NCI-H460 (cell line): Measurements from ENCODE around the gene NLGN2. TPM values are rescaled to one million over a fixed set of nuclear protein-coding genes. Genes with fewer than 3 reads are reported as not detected.

ENCODE experiments used
- DNase-seq: peaks from one replicate; pipeline ENCODE4 v3.0.0-alpha.2; 2016; ENCODE audit warnings: low read depth; ENCODE audit errors: extremely low read depth
- total RNA-seq: library from RNA; depleted of rRNA; stranded (reverse); fragments of >200 nt; shearing (Covaris generic); gene quantifications from 2 replicates; pipeline ENCODE4 v1.2.3, GENCODE V29; 2014

NLGN2 gene
- total RNA-seq, 1 experiment from 2014 or later, result 6.2 TPM

DNA sequence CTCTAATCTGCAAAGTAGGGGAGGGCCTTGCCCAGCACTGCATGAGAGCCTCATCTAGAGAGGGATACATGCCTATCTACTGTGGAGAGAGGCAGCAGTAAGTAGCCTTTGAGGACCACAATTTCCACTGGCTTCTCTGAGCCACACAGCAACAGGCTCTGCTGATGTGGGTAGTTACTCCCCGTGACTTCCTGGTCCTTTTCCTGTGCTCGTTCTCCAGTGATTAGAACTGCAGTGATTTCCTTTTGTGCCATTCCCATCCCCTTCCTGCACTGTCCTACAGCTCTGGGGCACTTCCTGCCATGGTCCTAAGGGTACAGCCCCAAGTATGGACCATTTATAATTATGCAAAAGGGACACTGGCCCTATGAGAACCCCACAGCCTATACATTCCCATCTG is 16.3 kb upstream of the NLGN2 start:
- DNase-seq, result no peak

DNA sequence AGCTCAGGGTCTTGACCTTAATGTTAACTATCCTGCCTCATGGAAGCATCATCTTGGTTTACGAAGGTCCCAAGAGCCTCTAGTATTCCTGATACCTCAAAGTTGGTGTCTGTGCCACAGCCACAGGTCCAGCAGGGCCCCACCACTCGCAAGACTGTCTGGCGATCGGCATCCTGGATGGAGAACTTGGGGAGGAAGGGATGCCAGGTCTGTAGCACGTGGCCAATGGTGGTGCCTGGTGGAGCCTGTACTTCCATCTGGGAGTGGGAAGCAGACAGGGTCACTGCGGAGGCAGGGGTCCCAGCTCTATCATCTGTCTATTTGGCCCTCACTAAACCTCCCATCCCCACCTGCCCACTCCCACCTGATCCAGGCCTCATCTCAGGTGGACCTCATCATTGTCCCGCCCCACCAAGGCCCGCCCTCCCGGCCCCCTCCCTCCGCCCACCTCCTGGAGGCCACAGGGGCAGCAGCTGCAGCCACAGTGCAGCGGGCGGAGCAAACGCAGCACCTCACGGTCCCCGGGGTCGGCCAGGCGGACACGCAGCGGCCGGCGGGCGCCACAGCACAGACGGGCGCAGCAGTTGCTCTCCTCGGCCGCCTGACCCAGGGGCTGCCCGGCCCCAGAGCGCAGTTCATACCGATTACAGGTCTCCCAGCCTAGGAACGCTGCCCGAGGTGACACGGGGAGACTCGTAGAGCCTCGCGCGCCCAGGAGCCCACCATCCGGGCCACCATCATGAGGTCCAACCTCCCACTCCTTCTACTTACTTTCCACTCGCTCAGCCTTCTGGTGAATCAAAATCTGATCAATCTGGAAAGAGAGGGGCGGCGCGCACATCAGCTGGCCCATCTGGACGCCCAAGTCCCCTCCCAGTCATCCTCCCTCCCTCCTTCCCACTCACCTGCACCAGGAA is 14.7 kb upstream of the NLGN2 start:
- DNase-seq, result no peak

DNA sequence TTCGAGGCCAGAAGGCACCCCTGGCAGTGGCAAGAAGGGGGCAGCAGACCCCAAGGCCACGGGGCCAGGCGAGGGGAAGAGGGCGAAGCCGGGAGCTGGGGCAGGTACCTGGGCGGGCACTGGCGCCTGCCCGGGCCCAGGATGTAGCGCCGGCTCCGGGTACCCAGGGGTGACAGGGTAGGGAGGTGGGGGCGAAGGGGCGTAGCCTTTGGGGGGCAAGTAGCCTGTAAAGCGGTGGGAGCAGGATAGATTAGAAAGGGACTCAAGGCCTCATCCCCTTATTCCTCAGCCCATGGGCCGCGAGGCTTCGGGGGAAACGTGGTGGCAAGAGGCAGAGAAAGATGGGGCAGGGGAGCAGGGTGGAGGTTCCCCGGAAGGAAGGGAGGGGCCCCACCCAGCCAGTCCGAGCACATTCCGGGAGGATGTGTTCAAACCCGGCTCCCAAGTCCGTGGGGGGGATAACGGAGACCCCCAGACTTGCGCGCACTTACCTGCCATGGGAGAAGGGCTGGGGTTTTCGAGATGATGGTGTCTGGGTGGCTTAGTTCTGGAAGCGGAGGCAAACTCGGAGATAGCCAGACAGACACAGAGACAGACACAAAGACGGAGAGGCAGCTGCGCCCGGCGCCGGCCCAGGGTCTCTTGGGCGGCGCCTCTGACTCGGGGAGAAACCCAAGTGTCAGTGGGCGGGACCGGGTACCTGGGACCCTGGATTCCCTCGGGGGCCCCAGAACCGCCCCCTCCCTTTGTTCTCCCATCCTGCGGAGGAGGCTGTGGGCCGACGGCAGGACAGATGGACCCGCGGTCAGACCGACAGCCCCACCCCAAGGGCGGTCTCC is 13.8 kb upstream of the NLGN2 start:
- DNase-seq, result no peak

- peak; percentile 78 for DNase-seq
Observed at GRCh38 chr17:7394452-7395191, 13.0 kb upstream of the NLGN2 start, which contains the start of gene PLSCR3. Gene PLSCR3 (minus strand): TSS chr17:7394525. CDS start chr17:7394110, 415 bp downstream.

- DNase-seq, result no peak
Observed at GRCh38 chr17:7396147-7396546, 11.5 kb upstream of the NLGN2 start.

- no peak for DNase-seq
Observed at GRCh38 chr17:7398612-7399011, 9.0 kb upstream of the NLGN2 start.

- no peak for DNase-seq
Observed at GRCh38 chr17:7403043-7403726, 4.5 kb upstream of the NLGN2 start.

DNA sequence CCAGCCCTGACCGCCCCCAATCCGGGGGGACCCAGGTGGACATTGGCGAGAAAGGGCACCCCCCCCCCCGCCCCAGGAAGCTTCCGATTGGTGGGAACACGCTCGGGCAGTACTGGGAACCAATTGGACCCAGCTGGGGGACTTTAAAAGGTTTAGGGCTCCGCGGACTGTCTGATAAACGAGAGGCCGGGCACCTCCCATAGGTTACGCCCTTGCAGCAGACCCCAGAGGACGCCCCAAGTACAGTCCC is 4.0 kb upstream of the NLGN2 start:
- DNase-seq, result no peak

- peak; percentile 99 for DNase-seq
Observed at GRCh38 chr17:7403977-7404736, 3.5 kb upstream of the NLGN2 start, which contains the start of gene TMEM256. Gene TMEM256 (minus strand): TSS chr17:7404097. CDS start chr17:7404084, 13 bp downstream.

DNA sequence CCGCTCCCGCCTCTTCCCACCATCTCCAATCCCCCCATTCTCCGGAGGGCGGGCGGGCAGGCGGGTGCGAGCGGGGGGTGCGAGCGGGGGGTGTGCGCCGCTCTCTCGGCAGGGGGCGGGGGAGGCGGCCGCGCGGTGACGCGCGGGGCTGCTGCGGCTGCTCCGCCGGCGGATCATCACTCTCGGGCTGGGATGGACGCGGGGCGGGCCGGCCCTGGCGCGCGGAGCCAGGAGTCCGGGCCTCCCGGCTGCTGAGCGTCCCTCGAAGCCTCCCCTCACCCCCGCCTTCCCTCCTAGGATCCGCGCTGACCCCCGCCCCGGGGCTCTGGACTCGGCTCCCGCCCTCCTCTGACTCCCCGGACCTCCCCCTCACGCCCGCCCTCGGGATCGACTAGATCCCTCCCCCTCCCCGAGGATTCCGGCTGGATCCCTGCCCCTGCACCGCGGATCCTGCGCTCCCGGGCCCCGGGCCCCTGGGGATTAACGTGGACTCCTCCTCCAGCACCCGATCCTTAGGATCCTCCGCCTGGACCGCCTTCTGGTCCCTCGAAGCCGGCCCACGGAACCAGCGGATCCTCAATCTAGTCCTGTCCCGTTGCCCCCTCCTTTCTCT is 2.8 kb upstream of the NLGN2 start:
- no peak for DNase-seq

GRCh38 chr17:7405350-7406234 is 2.1 kb upstream of the NLGN2 start:
- no peak for DNase-seq

GRCh38 chr17:7406235-7406825 is 1.3 kb upstream of the NLGN2 start:
- no peak for DNase-seq

GRCh38 chr17:7407082-7407481 is 563 bp upstream of the NLGN2 start:
- DNase-seq, result no peak

GRCh38 chr17:7408252-7408727 is 645 bp downstream of the NLGN2 start:
- DNase-seq, result no peak

DNA sequence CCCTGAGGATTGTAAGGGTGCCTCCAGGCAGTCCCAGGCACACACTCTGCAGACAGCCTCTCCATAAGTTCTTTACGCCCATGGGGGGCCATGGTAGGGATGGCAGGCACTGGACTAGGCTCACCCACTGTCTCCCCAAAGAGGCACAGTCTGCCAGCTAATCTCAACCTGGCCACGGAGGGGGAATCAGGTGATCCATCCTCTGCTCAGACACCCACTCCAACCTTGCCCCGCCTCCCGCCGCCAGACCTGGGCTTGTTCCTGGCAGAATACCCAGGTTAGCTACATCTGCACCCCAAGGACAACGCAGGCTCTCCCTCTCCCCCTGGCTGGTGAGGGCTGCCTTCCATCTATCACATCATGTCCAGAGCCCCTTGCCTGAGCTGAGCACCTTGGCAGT is 1.2 kb downstream of the NLGN2 start:
- no peak for DNase-seq

DNA sequence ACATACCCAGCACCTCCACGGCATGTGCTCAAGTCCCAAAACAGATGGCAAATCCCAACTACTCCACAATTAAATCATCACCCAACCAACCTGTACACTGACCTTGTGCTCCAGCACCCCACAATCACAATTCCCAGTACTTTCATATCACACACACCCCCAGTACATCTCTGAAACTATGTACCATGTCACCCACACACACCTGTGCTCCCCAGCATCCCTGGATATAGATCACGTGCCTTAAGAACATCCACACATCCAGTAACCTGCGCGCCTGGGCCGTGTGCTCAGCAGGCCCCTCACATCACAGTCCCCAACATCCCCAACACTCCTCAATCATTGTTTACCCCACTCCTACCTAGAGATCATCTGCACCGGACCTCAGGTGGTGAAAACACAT is 2.1 kb downstream of the NLGN2 start:
- DNase-seq, result no peak

GRCh38 chr17:7410634-7411426 is 3.2 kb downstream of the NLGN2 start:
- DNase-seq, result no peak
